ENCODE data around the gene UNG. TPM values are rescaled to one million over a fixed set of nuclear protein-coding genes. Genes with fewer than 3 reads are reported as not detected.

The UNG gene
- total and polyA plus RNA-seq, 12 donors: 14.2 to 37.3 (median 27.3) TPM

- whole genome bisulfite sequencing, 2 donors: 38 to 44% methylated on average over 11 of the region's 11 CpGs
- intact Hi-C loops (cut with DNase I): loop anchor here in 3 of 10 donors (10.0 kb wide), 6 partner anchors 142 to 532 kb away; partner anchors contain the start of genes DAO (in 2 of the 3), ISCU (in 1 of the 3) and SART3 (in 1 of the 3)
- H3K4me3 ChIP-seq: peak overlapping the region in 4 of 10 donors; percentile 73 to 91 (median 88)
Observed at GRCh38 chr12:109097140-109097434, 310 bp upstream of the UNG start.

GRCh38 chr12:109098183-109098604, 797 bp downstream of the UNG start:
- peaks cover 12 to 35% (median 22%) of the 10 kb centered on the region in 9 donors for H3K4me1 ChIP-seq
- DNase-seq (peak; percentile 70 to 76), ATAC-seq (peak; percentile 46 to 77 (median 68))
- TF ChIP-seq CTCF (IDR thresholded peaks at IDR 0.05): no peak
- H3K4me3 ChIP-seq: peak overlapping the region; percentile 62 to 91 (median 79)
- H3K27me3 ChIP-seq: no peaks in the 10 kb centered on the region
- WGBS, 2 donors: 0% methylated on average over 32 of the region's 32 CpGs
- peak overlapping the region; percentile 66 to 94 (median 88) for H3K27ac ChIP-seq
- no peaks in the 10 kb centered on the region for H3K9me3 ChIP-seq
- H3K36me3 ChIP-seq: peaks cover 0 to 37% (median 18%) of the 10 kb centered on the region in 9 donors
- intact Hi-C loops (cut with DNase I): loop anchor here in 3 of 10 donors (10.0 kb wide), 6 partner anchors 143 to 533 kb away; partner anchors contain the start of genes DAO (in 2 of the 3), ISCU (in 1 of the 3) and SART3 (in 1 of the 3)

More at GRCh38 chr12:109097140-109097434, 310 bp upstream of the UNG start:
- H3K27me3 ChIP-seq: no peaks in the 10 kb centered on the region
- DNase-seq (no peak), ATAC-seq (no peak)
- H3K4me1 ChIP-seq: peaks cover 18 to 46% (median 32%) of the 10 kb centered on the region in 9 donors
- no peaks in the 10 kb centered on the region for H3K9me3 ChIP-seq
- TF ChIP-seq CTCF (IDR thresholded peaks at IDR 0.05): no peak
- H3K36me3 ChIP-seq: peaks cover 0 to 25% (median 8%) of the 10 kb centered on the region in 9 donors
- H3K27ac ChIP-seq: no peak overlapping the region

DNA sequence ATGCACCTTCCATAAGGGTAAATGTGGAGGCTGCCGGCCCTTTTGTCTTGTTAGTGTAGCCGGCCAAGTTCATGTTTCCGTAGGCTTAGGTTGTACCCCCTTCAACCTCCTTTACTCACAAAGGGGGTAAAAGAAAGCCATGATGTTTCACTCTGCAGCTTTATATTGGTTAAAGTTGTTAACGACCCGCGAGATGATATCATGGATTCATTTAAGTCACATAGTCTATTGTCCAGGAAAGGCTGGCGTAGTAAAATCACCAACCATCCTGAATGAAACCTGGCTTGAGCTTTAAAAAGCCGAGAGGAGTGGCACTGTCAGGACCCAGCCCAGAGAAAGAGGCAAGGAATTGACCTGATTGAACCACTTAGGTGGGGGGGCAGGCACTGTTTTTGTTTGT, 1.3 kb downstream of the UNG start:
- Histone ChIP-seq H3K9me3 (no peaks in the 10 kb centered on the region), H3K36me3 (peaks cover 0 to 41% (median 23%) of the 10 kb centered on the region in 9 donors), H3K4me1 (peaks cover 12 to 31% (median 21%) of the 10 kb centered on the region in 9 donors), H3K4me3 (peak overlapping the region; percentile 62 to 91 (median 79)), H3K27ac (peak overlapping the region; percentile 66 to 94 (median 88)), H3K27me3 (no peaks in the 10 kb centered on the region)
- DNase-seq (no peak), ATAC-seq (peak in 4 of 8 donors; percentile 1 to 6 (median 2))
- intact Hi-C loops (cut with DNase I): loop anchor here in 3 of 10 donors (10.0 kb wide), 6 partner anchors 144 to 534 kb away; partner anchors contain the start of genes DAO (in 2 of the 3), ISCU (in 1 of the 3) and SART3 (in 1 of the 3)
- WGBS, 2 donors: 3% methylated on average over 8 of the region's 8 CpGs
- TF ChIP-seq CTCF (IDR thresholded peaks at IDR 0.05): no peak

DNA sequence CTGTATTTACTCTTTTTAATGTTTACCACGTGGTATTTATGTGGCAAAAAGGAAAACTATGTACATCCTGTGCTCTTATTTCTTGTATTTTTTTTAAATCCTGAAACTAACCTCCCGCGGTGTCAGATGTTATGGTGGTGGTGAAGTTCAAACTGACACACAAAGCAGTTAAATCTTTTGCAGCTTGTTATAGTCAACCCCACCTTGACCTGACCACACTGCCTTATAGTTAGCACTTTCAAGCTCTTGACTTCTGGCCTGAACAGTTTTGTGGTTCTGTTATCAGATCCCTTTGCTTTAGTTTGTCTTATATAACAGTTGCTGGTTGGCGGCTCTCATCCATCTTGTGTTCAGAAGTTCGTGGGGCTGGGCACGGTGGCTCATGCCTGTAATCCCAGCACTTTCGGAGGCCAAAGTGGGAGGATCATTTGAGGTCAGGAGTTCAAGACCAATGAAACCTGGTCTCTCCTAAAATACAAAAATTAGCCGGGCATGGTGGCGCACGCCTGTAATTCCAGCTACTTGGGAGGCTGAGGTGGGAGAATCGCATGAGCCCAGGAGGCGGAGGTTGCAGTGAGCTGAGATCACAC, 2.1 kb downstream of the UNG start:
- Histone ChIP-seq H3K4me3 (peak overlapping the region in 6 of 10 donors; percentile 73 to 91 (median 88)), H3K9me3 (no peaks in the 10 kb centered on the region), H3K27ac (peak overlapping the region in 8 of 10 donors; percentile 28 to 94 (median 90)), H3K4me1 (peaks cover 12 to 30% (median 21%) of the 10 kb centered on the region in 9 donors), H3K36me3 (peaks cover 0 to 50% (median 31%) of the 10 kb centered on the region in 9 donors), H3K27me3 (no peaks in the 10 kb centered on the region)
- 83 to 84% methylated on average over 12 of the region's 12 CpGs for WGBS, 2 donors
- intact Hi-C loops (cut with DNase I): loop anchor here in 3 of 10 donors (10.0 kb wide), 6 partner anchors 145 to 535 kb away; partner anchors contain the start of genes DAO (in 2 of the 3), ISCU (in 1 of the 3) and SART3 (in 1 of the 3)
- DNase-seq (no peak), ATAC-seq (no peak)
- TF ChIP-seq CTCF (IDR thresholded peaks at IDR 0.05): no peak
